Astrocyte of the cerebellum (primary cell): ENCODE measurements around the gene CCDC57.
"Not testable (repeated sequence)": the region's sequence is repeated elsewhere in the genome, so short reads cannot be mapped to it uniquely, and the experiment has no call there.

Experiments
- DNase-seq: peaks from one replicate; pipeline ENCODE4 v3.0.0-alpha.2; 2011; ENCODE audit warnings: low read depth
- H3K4me3 ChIP-seq: 2 replicates; pipeline ENCODE4 v1.5.1; 2011; ENCODE audit warnings: mild to moderate bottlenecking, low read depth, low read length, moderate library complexity
- CTCF ChIP-seq: IDR thresholded peaks from 2 replicates; pipeline ENCODE4 v1.5.1; 2012; ENCODE audit warnings: low read length, low read depth, moderate library complexity, mild to moderate bottlenecking; ENCODE audit errors: missing control alignments
- in situ Hi-C: cut with HindIII; loops from 2 replicates; pipeline ENCODE4 v1.10.0; 2017; ENCODE audit warnings: low sequenced_read_pairs

Gene CCDC57

GRCh38 chr17:82145550-82146155, 67.0 kb downstream of the CCDC57 start:
- in situ Hi-C loops, result no loop called here
- no peak for TF ChIP-seq CTCF
- DNase-seq, result no peak
- H3K4me3 ChIP-seq, result no peak overlapping the region

- H3K4me3 ChIP-seq, result no peak overlapping the region
- TF ChIP-seq CTCF, result no peak
- in situ Hi-C loops, result no loop called here
- DNase-seq, result no peak
These were observed 69.3 kb downstream of the CCDC57 start for GRCh38 chr17:82143333-82143732.

GRCh38 chr17:82139961-82140360, 72.7 kb downstream of the CCDC57 start:
- in situ Hi-C loops, result loop anchor here (10.0 kb wide), 1 partner anchor 105 kb away; the partner anchor contains the start of genes DCXR and RAC3
- DNase-seq, H3K4me3 ChIP-seq: not testable (repeated sequence)

- no peak for DNase-seq
- TF ChIP-seq CTCF, result no peak
- in situ Hi-C loops, result loop anchor here (10.0 kb wide), 1 partner anchor 104 kb away; the partner anchor contains the start of genes DCXR and RAC3
- H3K4me3 ChIP-seq, result no peak overlapping the region
These were observed 74.1 kb downstream of the CCDC57 start for GRCh38 chr17:82138511-82138992.

GRCh38 chr17:82134101-82134500, 78.5 kb downstream of the CCDC57 start:
- no peak for DNase-seq
- in situ Hi-C loops, result loop anchor here (10.0 kb wide), 1 partner anchor 99 kb away; the partner anchor contains the start of genes DCXR and RAC3
- no peak overlapping the region for H3K4me3 ChIP-seq
- no peak for TF ChIP-seq CTCF

- not testable (repeated sequence) for DNase-seq, H3K4me3 ChIP-seq
- in situ Hi-C loops, result loop anchor here (10.0 kb wide), 1 partner anchor 99 kb away; the partner anchor contains the start of genes DCXR and RAC3
These were observed 79.3 kb downstream of the CCDC57 start for GRCh38 chr17:82133166-82133953.

- no peak for DNase-seq
- no peak overlapping the region for H3K4me3 ChIP-seq
- in situ Hi-C loops, result no loop called here
- peak; percentile 18 for TF ChIP-seq CTCF
These were observed 83.5 kb downstream of the CCDC57 start for GRCh38 chr17:82129095-82129494.
